ENCODE data around the gene PRRT3. TPM values are rescaled to one million over a fixed set of nuclear protein-coding genes. Genes with fewer than 3 reads are reported as not detected.

The PRRT3 gene
- total and polyA plus RNA-seq, 2 of the 8 experiments (the other 6 are each of a cell fraction or from before 2014, with no cell fraction given): 9.0 to 9.2 TPM

- TF ChIP-seq TCF12 (IDR thresholded peaks at IDR 0.05; ENCODE audit: low read depth, low read length) (no peak), SP4 (IDR thresholded peaks at IDR 0.05; ENCODE audit: low read length) (no peak), SIX5 (IDR thresholded peaks at IDR 0.05; ENCODE audit: low read depth, low read length) (no peak)
Measured at GRCh38 chr3:9913601-9914000, 38.6 kb downstream of the PRRT3 start (continued).

Measured in H1 (cell line).